Liver (tissue), 9 donors: ENCODE results near the gene CRAT. TPM values are rescaled to one million over a fixed set of nuclear protein-coding genes. Genes with fewer than 3 reads are reported as not detected.

Source experiments
- DNase-seq: peaks from one replicate; pipeline ENCODE4 v3.0.0-alpha.2; 2017; ENCODE audit warnings: low spot score
- H3K27ac ChIP-seq, 2 donors: one replicate each; pipeline ENCODE4 v1.7.0; 2013; ENCODE audit warnings: inconsistent platforms in 2 of 2, low read length in 2 of 2, control low read depth in 1 of 2, low read depth in 1 of 2, mild to moderate bottlenecking in 1 of 2
- H3K27me3 ChIP-seq, 4 donors: one replicate each; pipeline versions ENCODE4 v1.6.1 to v1.7.0; 2013; ENCODE audit warnings: low read length in 3 of 4, inconsistent platforms in 1 of 4, mild to moderate bottlenecking in 1 of 4, moderate library complexity in 1 of 4; ENCODE audit not compliant: control insufficient read depth in 4 of 4, insufficient read depth in 4 of 4
- H3K36me3 ChIP-seq, 4 donors: one replicate each; pipeline versions ENCODE4 v1.6.1 to v1.7.0; 2013; ENCODE audit warnings: low read length in 3 of 4, mild to moderate bottlenecking in 3 of 4, low read depth in 1 of 4, moderate library complexity in 1 of 4; ENCODE audit not compliant: control insufficient read depth in 4 of 4, insufficient read depth in 3 of 4
- H3K4me1 ChIP-seq, 4 donors: one replicate each; pipeline versions ENCODE4 v1.6.1 to v1.7.0; 2013; ENCODE audit warnings: low read length in 3 of 4, mild to moderate bottlenecking in 3 of 4, moderate library complexity in 1 of 4; ENCODE audit not compliant: control insufficient read depth in 4 of 4, insufficient read depth in 4 of 4
- H3K4me3 ChIP-seq, 3 donors: one replicate each; pipeline versions ENCODE4 v1.6.1 to v1.7.0; 2013; ENCODE audit warnings: low read length in 3 of 3, control low read depth in 1 of 3, low read depth in 1 of 3, mild to moderate bottlenecking in 1 of 3
- H3K9ac ChIP-seq, 2 donors: one replicate each; pipeline ENCODE4 v1.7.0; 2013; ENCODE audit warnings: low read length in 2 of 2, mild to moderate bottlenecking in 2 of 2, moderate library complexity in 2 of 2, control low read depth in 1 of 2, low read depth in 1 of 2
- H3K9me3 ChIP-seq, 4 donors: one replicate each; pipeline versions ENCODE4 v1.6.1 to v1.7.0; 2013; ENCODE audit warnings: low read length in 3 of 4; ENCODE audit not compliant: control insufficient read depth in 4 of 4
- FOXA1 ChIP-seq: IDR thresholded peaks from 2 replicates; pipeline ENCODE4 v1.6.1; 2016; ENCODE audit warnings: antibody characterized with exemption
- FOXA2 ChIP-seq: IDR thresholded peaks from 2 replicates; pipeline ENCODE4 v1.6.1; 2016; ENCODE audit warnings: antibody characterized with exemption
- GABPA ChIP-seq, 2 donors: IDR thresholded peaks in 1 of 2; conservative IDR thresholded peaks in 1 of 2; 2 replicates each; pipeline ENCODE4 v1.6.1; 2016; ENCODE audit warnings: antibody characterized with exemption in 2 of 2, mild to moderate bottlenecking in 1 of 2, moderate library complexity in 1 of 2
- HNF4A ChIP-seq, 2 donors: conservative IDR thresholded peaks; 2 replicates each; pipeline ENCODE4 v1.6.1; 2016; ENCODE audit warnings: antibody characterized with exemption in 2 of 2, mild to moderate bottlenecking in 2 of 2
- HNF4G ChIP-seq: IDR thresholded peaks from 2 replicates; pipeline ENCODE4 v1.6.1; 2016; ENCODE audit warnings: antibody characterized with exemption
- JUND ChIP-seq, 2 donors: IDR thresholded peaks; 2 replicates each; pipeline ENCODE4 v1.6.1; 2016; ENCODE audit warnings: antibody characterized with exemption in 2 of 2
- NR2F2 ChIP-seq: IDR thresholded peaks from 2 replicates; pipeline ENCODE4 v1.6.1; 2016; ENCODE audit warnings: antibody characterized with exemption
- RAD21 ChIP-seq, 2 donors: IDR thresholded peaks; 2 replicates each; pipeline ENCODE4 v1.6.1; 2016; ENCODE audit warnings: antibody characterized with exemption in 2 of 2, mild to moderate bottlenecking in 2 of 2
- RXRA ChIP-seq, 2 donors: IDR thresholded peaks; 2 replicates each; pipeline ENCODE4 v1.6.1; 2017 to 2018; ENCODE audit warnings: antibody characterized with exemption in 2 of 2, mild to moderate bottlenecking in 1 of 2
- SP1 ChIP-seq: IDR thresholded peaks from 2 replicates; pipeline ENCODE4 v1.6.1; 2018; ENCODE audit warnings: antibody characterized with exemption, mild to moderate bottlenecking
- TAF1 ChIP-seq: conservative IDR thresholded peaks from 2 replicates; pipeline ENCODE4 v1.6.1; 2016; ENCODE audit warnings: antibody characterized with exemption, mild to moderate bottlenecking
- YY1 ChIP-seq: IDR thresholded peaks from 2 replicates; pipeline ENCODE4 v1.6.1; 2016; ENCODE audit warnings: antibody characterized with exemption, mild to moderate bottlenecking
- WGBS: extraction: QIAGEN DNeasy Blood & Tissue Kit; methylation state at CpG from one replicate; pipeline ENCODE4 v1.1.7; 2013; 5-methylcytosine and 5-hydroxymethylcytosine counted together
- polyA plus RNA-seq, 2 donors: library from polyadenylated mRNA; stranded (reverse) in 1 of 2; unstranded in 1 of 2; fragments of 200-250 nt in 1 of 2; fragments of >200 nt in 1 of 2; fragmentation: Nextera tagmentation in 1 of 2; extraction: Ambion mirVana in 1 of 2; gene quantifications; one replicate each; pipeline versions ENCODE4 v1.2.1 to v1.2.3, GENCODE V29; 2013 to 2015
- total RNA-seq, 2 donors: library from RNA; depleted of rRNA; stranded (reverse); fragments of >200 nt; gene quantifications; one replicate each; pipeline ENCODE4 v1.2.3, GENCODE V29; 2014
- TF ChIP-seq, protein P1 (sequence below): IDR thresholded peaks from 2 replicates; pipeline ENCODE4 v1.6.1; 2016; ENCODE audit warnings: antibody characterized with exemption
- TF ChIP-seq, protein P2 (sequence below): fragments of 150-350 bp; IDR thresholded peaks from 2 replicates; pipeline ENCODE4 v1.5.1; 2017; ENCODE audit warnings: improper control_type of control experiment, low read depth, low read length; ENCODE audit not compliant: missing input control
- TF ChIP-seq, protein P3 (sequence below): IDR thresholded peaks from 2 replicates; pipeline ENCODE4 v1.6.1; 2016; ENCODE audit warnings: antibody characterized with exemption
- TF ChIP-seq, protein P4 (sequence below): IDR thresholded peaks from 2 replicates; pipeline ENCODE4 v1.6.1; 2016; ENCODE audit warnings: antibody characterized with exemption, mild to moderate bottlenecking
- TF ChIP-seq, protein P5 (sequence below): IDR thresholded peaks from 2 replicates; pipeline ENCODE4 v1.6.1; 2016; ENCODE audit warnings: antibody characterized with exemption
- donor health status: healthy.
- donor health status: healthy.
- donor health status: healthy.
- donor health status: healthy.
- donor health status: healthy.

CRAT gene
- total and polyA plus RNA-seq, 4 donors: 33.8 to 121 (median 89.1) TPM

DNA sequence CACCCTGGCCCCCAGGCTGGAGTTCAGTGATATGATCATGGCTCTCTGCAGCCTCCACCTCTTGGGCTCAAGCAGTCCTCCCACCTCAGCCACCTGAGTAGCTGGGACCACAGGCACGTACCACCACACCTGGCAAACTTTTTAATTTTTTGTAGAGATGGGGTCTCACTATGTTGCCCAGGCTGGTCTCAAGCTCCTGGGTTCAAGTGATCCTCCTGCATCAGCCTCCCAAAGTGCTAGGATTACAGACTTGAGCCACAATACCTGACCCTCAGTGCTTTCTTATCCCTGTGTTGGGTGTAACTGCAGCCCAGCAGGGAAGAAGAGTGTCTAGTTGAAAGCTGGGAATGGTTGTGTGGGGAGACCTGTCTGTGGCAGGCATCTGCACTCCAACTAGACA, 11.5 kb upstream of the CRAT start:
- no peak for TF ChIP-seq FOXA2
- no peak for TF ChIP-seq GABPA (IDR thresholded peaks at IDR 0.05 in 1 of 2, conservative IDR thresholded peaks at IDR 0.05 in 1 of 2)
- no peak for TF ChIP-seq SP1
- no peak for TF ChIP-seq FOXA1
- TF ChIP-seq HNF4G: no peak
- TF ChIP-seq, protein P1, sequence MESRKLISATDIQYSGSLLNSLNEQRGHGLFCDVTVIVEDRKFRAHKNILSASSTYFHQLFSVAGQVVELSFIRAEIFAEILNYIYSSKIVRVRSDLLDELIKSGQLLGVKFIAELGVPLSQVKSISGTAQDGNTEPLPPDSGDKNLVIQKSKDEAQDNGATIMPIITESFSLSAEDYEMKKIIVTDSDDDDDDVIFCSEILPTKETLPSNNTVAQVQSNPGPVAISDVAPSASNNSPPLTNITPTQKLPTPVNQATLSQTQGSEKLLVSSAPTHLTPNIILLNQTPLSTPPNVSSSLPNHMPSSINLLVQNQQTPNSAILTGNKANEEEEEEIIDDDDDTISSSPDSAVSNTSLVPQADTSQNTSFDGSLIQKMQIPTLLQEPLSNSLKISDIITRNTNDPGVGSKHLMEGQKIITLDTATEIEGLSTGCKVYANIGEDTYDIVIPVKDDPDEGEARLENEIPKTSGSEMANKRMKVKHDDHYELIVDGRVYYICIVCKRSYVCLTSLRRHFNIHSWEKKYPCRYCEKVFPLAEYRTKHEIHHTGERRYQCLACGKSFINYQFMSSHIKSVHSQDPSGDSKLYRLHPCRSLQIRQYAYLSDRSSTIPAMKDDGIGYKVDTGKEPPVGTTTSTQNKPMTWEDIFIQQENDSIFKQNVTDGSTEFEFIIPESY: no peak
- TF ChIP-seq RXRA (IDR thresholded peaks at IDR 0.05): no peak
- TF ChIP-seq JUND (IDR thresholded peaks at IDR 0.05): no peak
- TF ChIP-seq, protein P2, sequence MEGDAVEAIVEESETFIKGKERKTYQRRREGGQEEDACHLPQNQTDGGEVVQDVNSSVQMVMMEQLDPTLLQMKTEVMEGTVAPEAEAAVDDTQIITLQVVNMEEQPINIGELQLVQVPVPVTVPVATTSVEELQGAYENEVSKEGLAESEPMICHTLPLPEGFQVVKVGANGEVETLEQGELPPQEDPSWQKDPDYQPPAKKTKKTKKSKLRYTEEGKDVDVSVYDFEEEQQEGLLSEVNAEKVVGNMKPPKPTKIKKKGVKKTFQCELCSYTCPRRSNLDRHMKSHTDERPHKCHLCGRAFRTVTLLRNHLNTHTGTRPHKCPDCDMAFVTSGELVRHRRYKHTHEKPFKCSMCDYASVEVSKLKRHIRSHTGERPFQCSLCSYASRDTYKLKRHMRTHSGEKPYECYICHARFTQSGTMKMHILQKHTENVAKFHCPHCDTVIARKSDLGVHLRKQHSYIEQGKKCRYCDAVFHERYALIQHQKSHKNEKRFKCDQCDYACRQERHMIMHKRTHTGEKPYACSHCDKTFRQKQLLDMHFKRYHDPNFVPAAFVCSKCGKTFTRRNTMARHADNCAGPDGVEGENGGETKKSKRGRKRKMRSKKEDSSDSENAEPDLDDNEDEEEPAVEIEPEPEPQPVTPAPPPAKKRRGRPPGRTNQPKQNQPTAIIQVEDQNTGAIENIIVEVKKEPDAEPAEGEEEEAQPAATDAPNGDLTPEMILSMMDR: no peak
- TF ChIP-seq NR2F2: no peak
- TF ChIP-seq, protein P3, sequence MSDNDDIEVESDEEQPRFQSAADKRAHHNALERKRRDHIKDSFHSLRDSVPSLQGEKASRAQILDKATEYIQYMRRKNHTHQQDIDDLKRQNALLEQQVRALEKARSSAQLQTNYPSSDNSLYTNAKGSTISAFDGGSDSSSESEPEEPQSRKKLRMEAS: no peak
- TF ChIP-seq, protein P4, sequence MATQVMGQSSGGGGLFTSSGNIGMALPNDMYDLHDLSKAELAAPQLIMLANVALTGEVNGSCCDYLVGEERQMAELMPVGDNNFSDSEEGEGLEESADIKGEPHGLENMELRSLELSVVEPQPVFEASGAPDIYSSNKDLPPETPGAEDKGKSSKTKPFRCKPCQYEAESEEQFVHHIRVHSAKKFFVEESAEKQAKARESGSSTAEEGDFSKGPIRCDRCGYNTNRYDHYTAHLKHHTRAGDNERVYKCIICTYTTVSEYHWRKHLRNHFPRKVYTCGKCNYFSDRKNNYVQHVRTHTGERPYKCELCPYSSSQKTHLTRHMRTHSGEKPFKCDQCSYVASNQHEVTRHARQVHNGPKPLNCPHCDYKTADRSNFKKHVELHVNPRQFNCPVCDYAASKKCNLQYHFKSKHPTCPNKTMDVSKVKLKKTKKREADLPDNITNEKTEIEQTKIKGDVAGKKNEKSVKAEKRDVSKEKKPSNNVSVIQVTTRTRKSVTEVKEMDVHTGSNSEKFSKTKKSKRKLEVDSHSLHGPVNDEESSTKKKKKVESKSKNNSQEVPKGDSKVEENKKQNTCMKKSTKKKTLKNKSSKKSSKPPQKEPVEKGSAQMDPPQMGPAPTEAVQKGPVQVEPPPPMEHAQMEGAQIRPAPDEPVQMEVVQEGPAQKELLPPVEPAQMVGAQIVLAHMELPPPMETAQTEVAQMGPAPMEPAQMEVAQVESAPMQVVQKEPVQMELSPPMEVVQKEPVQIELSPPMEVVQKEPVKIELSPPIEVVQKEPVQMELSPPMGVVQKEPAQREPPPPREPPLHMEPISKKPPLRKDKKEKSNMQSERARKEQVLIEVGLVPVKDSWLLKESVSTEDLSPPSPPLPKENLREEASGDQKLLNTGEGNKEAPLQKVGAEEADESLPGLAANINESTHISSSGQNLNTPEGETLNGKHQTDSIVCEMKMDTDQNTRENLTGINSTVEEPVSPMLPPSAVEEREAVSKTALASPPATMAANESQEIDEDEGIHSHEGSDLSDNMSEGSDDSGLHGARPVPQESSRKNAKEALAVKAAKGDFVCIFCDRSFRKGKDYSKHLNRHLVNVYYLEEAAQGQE: no peak
- no peak for TF ChIP-seq TAF1
- TF ChIP-seq RAD21 (IDR thresholded peaks at IDR 0.05): no peak
- no peak for TF ChIP-seq HNF4A (conservative IDR thresholded peaks at IDR 0.05)
- no peak for TF ChIP-seq YY1
- TF ChIP-seq, protein P5, sequence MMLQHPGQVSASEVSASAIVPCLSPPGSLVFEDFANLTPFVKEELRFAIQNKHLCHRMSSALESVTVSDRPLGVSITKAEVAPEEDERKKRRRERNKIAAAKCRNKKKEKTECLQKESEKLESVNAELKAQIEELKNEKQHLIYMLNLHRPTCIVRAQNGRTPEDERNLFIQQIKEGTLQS: no peak
- Histone ChIP-seq H3K9me3 (no peaks in the 10 kb centered on the region), H3K27me3 (no peaks in the 10 kb centered on the region), H3K4me3 (no peak overlapping the region), H3K27ac (no peak overlapping the region), H3K9ac (no peak overlapping the region), H3K36me3 (peaks cover 5 to 38% (median 17%) of the 10 kb centered on the region in 4 donors), H3K4me1 (no peaks in the 10 kb centered on the region)
- WGBS: 98% methylated on average over 1 of the region's 1 CpG
- DNase-seq: no peak

DNA sequence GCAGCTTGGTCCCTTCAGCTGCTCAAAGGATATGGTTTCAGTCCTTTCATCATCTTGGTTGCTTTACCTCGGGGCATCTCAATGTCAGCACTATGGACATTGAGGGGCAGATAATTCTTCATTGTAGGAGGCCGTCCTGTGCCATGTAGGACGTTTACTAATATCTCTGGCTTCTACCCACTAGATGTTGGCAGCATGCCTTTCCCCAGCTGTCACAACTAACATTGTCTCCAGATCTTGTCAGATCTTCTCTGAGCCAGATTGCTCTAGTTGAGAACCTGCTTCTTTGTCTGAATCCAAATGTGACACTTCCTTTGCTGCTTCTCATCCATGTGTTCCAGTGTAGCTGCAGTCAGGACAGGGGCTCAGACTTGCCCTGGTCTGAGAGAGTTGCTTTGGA, 10.9 kb upstream of the CRAT start:
- Histone ChIP-seq H3K9me3 (no peaks in the 10 kb centered on the region), H3K36me3 (peaks cover 5 to 34% (median 15%) of the 10 kb centered on the region in 4 donors), H3K27me3 (no peaks in the 10 kb centered on the region), H3K4me1 (no peaks in the 10 kb centered on the region), H3K4me3 (no peak overlapping the region), H3K9ac (no peak overlapping the region), H3K27ac (no peak overlapping the region)
- no peak for DNase-seq
- no peak for TF ChIP-seq RXRA (IDR thresholded peaks at IDR 0.05)
- no peak for TF ChIP-seq RAD21 (IDR thresholded peaks at IDR 0.05)
- TF ChIP-seq HNF4G: no peak
- TF ChIP-seq, protein P3: no peak
- WGBS: 64% methylated on average over 3 of the region's 3 CpGs
